Activated naive CD4-positive, alpha-beta T cell (primary cell): Measurements from ENCODE around the gene B4GALNT1.
"Not testable (repeated sequence)": the region's sequence is repeated elsewhere in the genome, so short reads cannot be mapped to it uniquely, and the experiment has no call there.

Experiments used
- DNase-seq, 4 experiments: peaks; one replicate each; lab custom pipeline; 2025; lab: John Stamatoyannopoulos, UW

B4GALNT1 gene

DNA sequence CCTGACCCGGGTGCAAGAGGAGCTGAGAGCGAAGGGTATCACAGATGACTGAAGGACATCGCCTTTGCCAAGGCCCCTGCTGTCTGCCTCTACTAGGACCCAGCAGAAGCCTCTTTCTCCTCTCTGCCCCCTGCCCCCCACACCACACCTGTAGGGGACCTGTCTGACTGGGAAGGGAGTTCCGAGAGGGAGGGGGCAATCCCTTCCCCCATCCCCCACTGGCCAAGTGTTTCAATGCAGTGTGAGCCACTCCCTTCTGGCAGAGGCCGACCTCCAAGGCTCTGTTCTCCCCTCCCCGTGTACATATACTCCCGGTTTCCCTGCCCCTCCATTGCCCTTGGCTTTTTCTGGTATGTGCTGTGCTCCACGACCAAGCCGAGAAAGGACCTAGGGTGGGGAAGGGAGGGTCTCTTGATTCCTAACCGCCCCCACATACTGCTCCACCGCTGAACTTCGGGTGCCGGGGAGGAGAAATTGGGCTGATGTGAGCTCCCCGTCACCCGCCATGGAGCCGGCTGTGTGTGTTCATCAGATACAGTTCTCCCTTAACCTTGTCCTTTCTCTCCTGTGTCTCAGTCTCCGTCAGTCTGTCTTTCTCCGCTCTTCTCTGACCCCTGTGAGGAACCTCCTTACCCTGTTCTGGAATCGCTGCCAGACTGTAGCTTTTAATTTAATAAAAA lies 23.8 kb downstream of the B4GALNT1 start:
- no peak for DNase-seq

DNA sequence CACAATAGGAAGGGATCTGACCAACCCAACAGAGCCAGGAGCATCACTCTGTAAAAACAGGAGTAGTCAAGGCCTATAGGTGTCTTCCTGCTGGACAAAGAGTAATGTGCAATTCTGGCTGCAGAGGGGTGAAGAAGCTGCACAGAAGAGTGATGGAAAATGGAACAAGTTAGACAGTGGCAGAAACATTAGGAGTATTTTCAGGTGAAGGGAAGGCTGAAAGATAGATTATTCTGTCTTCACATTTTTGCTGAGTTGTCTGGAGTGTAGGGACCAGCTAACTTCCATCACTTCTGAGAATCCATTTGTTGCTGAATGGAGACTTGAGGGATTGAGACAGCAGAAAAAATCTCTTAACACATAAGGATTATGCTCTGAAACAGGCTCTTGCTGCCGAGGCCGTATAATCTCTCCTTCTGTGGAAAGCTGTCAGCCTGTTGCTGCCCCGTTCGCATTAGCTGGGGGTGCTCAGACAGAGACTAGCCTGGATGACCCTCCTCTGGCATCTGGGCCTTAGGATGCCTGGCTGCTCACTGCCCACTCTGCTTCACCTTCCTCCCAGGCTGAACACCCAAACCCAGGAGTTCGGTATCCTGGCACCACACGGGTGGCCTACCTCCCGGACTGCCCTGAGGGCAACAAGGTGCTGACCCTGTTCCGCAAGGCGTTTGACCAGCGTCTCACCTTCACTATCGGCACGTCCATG lies 24.9 kb downstream of the B4GALNT1 start:
- no peak for DNase-seq

DNA sequence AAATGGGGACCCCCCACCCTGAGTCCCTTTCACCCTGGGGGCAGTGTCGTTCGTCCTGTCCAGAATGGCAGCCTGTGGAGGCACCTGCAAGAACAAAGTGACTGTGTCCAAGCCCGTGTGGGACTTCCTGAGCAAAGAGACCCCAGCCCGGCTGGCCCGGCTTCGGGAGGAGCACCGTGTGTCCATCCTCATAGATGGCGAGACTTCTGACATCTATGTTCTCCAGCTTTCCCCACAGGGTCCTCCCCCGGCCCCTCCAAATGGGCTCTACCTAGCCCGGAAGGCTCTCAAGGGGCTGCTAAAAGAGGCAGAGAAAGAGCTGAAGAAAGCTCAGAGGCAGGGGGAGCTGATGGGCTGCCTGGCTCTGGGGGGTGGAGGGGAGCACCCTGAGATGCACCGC lies 26.2 kb downstream of the B4GALNT1 start:
- no peak for DNase-seq

DNA sequence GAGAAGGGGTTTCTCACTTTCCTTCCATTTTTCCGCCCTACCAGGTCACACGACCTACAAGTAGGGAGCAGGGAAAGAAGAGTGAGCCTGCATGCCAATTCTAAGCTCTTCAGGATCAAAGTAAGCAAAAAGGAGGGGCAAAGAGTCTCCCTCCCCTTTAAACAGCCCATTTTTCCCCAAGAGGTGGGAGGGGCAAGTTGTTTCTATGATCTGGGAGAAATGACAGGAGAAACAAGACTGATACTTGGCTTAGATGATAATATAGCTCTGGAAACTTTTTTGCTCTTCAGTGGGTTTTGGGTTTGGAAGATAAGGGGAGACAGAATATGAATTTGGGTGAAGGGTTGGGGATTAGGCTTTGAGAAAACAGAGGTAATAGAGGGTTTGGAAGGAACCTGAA lies 26.6 kb downstream of the B4GALNT1 start:
- no peak for DNase-seq

DNA sequence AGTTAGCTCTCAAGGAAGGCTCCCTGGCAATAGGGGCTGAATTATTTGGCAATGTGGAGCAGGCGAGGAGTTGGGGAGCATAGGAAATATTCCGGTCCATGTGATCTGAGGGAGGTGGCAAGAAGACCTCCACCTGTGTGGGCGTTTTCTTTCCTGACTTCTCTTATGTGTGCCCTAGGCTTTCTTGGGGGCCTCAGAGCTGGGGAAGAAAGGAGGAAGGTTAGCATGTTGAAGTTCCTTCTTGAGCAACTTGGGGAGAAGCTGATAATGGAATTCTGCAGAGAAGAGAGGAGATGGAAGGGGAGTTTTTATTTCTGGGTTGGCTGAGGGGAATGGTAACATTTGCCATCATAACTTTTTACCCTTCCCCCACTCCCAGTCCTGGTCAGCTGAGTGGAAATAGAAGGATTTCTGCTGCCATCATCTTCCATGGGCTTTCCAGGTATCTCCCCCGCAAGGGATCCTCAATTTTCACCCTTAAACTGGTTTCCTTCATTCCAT lies 27.1 kb downstream of the B4GALNT1 start:
- DNase-seq, result no peak

DNA sequence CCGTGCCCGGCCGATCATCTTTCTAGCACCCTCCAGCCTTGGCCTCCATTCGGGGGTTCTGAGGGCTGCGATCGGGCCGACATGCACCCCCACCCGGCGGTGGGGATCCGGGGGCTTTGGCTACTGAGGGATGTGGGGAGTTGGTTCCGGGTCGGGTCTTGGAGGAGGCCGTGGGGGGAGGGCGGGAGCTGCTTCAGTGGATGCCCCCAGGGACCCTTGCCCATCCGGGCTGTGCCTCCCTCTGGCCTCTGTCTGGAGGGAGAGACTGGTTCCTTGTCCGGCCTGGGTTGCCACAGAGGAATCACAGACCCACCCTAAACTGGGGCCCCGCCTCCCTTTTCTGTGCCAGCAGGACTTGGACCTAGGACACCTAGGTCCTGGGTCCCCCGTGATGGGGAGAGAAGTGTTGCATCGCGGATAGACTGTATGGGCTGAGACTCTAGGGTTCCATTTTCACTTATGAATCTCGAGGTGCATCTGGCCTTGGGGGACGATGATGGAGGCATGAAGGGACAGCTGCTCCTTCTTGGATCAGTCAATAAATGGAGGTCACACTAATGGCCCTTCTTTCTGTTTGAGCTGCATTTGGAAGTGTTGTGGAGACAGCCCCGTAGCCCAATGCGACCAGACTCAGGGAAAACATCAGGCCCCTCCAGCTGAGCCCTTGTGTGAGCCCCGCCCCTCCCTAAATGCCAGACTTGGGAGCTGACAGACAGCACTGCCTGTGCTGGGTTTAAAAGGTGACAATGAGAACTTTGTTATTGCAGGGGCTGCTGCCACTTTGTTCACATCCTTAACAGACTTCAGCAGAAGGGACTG lies 27.8 kb downstream of the B4GALNT1 start:
- no peak for DNase-seq

DNA sequence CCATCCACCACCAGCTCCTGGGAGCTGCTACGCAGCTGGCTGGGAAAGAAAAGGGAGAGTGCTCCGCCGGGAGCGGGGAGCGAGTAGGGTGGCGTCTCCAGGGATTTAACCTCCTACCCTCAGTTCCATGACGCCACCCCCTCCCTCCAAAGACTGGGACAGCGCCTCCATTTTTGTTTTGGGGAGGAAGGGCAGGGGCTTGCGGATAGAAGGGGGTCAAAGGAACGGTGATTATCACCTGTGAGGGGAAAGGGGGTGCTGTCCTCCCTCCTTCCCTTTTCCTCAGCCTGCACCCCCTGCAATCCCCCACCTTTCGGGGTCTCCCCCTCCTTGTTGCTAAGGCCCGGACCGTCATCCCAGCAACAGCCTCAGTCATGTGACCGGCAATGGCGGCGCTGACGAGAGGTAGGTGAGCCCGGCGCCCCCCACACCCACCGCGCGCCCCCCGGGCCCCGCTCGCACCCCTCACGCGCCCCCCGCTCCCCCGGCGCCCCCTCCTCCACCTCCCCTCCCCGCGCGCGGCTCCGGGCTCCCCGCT lies 28.5 kb downstream of the B4GALNT1 start, which contains the start of gene DTX3:
Gene DTX3, plus strand, starts transcription at position 371 of the 538 bp plus-strand sequence. CDS start 1,694 bp downstream, outside the sequence.
- DNase-seq, result peak in 1 of 4 experiments; percentile 28

DNA sequence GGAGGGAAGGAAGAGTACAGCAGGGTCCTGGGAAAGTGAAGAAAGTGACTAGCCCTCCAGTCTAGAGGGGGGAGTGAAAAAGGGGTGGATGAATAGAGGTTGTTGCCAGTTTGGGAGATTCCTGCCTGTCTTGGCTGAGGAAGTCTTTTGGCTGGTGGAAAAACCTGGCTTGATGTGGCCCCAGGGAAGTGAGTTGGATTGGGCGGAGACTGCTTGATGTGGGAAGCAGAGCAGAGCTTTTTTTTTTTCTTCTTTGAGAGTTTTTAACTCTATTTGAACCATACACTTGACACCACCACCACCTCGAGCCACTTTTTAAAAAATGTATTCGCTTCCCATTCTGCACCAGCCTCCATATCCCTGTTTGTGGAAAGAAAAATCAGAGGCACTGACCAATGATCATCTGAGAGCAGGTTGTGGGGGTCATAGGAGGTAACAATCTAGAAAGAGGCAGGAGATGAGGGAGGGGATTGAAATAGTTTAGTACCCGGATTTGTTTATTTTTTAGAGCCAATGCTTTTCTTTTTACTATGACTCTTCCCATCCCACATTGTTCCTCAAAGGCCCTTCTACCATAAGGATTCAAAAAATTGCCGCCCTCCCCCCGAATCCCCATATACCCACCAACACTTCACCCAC lies 29.1 kb downstream of the B4GALNT1 start:
- no peak for DNase-seq

DNA sequence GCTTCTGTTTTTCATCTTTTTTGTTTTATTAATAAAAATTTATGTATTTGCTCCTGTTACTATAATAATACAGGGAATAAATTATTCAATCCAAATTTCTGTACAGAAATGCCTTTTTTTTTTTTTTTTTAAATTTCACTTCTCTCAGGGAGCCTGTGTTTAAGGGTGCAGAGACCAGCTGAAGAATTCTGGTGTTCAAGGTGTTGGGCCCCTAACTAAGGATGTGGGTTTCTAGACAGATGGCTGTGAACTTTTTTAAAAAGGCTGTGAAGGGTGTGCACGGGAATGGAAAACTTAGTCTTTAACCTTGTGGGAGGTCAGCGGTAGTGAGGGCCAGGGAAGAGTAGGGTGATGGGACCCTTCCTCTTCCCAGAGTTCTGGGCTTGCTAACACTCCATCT lies 29.7 kb downstream of the B4GALNT1 start:
- no peak for DNase-seq

DNA sequence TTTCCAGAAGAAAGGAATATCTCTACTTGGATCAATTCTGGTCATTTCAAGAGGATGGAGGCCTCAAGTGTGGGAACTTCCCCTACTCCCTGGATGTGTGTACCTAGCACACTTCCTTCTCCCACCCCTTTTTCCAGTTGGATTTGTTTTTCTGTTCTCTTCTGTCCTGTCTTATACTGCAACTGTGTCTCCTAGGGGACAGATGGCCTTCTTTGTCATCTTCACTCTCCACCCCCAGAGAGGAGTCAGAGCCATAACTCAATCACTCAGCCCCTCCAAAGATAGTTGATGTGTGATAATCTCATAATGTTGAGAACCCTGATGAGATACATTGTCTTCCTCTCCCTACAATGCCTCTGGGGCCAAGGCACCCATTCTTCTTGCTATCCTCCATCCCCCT lies 30.5 kb downstream of the B4GALNT1 start:
- DNase-seq, result no peak

DNA sequence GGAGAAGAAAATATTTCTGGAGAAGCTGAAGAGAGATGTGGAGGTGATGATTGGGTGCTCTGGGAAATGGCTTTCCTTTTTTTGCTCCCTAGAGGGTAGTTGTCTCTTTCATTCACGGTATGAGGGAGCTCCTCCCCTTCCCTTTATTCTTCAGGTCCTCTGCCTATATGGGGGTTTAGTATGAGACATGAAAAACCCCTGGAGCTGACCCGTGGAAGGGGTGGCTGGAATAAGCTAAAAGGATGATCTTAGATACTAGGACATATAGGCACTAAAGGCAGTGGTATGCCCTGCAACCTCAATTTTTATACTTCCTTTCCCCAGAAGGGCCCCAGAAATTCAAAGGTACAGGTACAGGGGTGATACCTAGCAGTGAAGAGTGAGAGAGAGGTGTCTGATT lies 32.6 kb downstream of the B4GALNT1 start:
- no peak for DNase-seq

DNA sequence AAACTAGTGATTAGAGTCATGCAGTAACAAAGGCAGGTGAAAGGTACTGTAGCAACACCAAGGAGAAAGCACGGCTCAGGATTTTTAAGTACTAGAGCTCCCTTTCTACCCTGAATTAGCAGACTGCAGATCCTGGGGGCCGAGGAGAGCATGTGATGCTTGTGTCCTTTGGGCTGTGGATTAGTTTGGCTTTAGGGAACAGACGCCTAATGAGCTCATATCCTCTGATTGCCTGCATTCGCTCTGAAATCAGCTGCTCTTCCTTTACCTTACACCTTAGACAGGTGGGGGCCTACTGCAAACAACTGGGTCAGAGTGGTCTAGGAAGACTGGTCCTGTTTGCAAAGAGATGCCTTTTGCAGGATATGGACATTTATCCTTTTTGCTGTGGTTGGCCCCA lies 39.8 kb downstream of the B4GALNT1 start:
- DNase-seq, result no peak

DNA sequence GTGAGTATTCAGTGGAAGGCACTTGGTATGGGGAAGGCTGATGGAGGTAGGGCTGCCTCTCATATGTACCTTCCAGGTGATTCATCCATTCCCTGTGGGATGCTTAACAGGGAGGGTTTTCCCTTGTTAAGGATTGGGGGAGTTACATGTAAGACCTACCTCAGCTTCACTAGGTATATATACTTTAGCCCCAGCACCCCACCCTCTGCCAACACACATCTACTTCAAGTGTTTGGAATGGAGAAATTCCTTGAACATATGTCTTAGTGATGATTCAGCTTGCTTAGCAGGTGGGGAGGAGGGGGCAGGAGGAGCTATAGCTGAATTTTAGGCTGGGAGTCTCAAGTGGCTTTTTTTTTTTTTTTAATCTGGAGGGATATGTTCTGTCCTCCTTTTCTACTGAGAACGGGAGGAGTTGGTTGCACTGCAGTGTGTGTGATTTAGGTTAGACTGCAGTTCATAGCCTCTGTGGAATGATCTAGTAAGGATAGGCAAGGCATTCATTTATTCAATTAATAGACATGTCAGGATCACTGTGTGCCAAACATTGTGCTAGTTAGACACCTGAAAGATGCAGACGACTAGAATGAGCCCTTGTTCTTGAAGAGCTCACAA lies 40.3 kb downstream of the B4GALNT1 start:
- DNase-seq, result no peak

DNA sequence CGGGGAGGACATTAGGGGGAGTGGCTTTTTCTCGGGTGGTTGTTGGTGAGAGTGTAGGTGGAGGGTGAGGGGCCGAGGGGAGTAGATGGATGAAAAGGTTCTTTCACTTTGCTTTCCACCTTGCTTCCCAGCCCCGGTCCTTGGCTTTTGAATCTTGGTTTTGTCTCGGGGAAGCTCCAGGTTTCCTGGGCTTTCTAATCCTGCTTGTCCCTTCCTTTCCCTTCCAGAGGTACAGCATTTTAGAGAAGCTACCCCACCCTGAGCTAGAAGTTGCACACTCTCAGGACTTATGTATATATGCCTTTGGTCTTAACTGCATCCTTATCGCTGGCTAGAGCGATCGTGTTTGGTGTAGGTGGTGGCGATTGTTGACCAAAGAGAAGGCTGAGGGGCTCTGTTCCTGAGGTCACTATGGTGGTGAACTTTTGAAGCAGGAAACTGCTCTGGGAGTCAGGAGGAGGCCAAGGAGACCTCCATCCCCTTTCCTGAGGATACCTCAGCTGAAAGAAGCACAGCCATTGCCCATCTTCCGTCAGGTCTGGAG lies 41.1 kb downstream of the B4GALNT1 start:
- DNase-seq, result no peak

DNA sequence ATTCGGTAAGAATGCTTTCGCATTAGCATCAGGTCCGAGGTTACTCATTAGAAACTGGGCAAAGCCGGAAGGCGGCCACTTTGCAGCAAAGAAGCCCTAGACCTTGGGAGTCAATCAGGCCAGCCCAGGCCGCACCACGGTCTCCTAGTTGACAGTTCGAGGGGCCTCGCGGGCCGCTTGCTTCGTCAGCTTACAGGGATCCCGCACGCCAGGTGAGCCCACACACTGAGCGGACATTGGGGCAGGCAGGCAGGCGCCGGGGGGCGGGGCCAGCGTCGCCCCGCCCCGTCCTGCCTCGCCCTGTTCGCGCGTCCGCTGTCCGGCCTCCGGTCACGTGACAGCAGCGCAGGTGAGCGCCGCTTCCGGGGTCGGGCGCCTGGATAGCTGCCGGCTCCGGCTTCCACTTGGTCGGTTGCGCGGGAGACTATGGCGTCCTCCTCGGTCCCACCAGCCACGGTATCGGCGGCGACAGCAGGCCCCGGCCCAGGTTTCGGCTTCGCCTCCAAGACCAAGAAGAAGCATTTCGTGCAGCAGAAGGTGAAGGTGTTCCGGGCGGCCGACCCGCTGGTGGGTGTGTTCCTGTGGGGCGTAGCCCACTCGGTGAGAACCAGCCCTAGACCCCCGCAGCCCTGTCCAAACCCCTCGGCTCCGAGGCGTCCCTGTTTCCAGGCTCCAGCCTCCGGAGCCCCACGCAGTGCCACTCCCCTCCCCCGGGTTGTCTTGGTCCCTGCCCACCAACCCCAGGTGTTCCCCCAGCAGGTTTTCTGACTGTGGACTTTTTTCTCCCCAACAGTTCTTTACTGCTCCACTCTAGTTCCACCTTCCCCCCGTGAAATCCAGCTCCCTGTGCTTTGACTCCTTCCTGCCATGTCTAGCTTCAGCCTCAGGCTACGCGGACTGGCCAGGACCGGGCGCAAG lies 41.9 kb downstream of the B4GALNT1 start, which contains the start of gene PIP4K2C:
Gene PIP4K2C, plus strand, starts transcription at position 329 of the 918 bp plus-strand sequence. Its CDS starts 98 bp downstream, at position 427.
- DNase-seq, result peak in 3 of 4 experiments; percentile 30 to 63 (median 57)

DNA sequence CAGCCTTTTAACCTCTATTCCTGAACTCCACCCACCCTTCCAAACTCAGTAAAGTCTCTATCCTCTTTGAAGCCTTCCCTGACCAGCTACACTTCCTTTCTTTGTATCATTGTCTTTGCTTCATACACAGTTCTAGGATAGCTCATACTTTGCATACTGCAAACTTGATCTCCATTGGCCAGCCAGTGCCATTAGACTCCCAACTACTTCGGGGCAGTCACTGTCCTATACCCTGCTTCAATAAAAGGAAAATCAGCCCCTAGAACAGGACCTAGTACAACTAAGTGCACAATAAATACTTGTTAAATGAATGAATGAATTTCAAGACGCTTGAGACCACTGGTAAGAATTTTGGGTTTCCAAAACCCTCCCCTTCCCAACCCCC lies 42.5 kb downstream of the B4GALNT1 start:
- DNase-seq, result no peak

DNA sequence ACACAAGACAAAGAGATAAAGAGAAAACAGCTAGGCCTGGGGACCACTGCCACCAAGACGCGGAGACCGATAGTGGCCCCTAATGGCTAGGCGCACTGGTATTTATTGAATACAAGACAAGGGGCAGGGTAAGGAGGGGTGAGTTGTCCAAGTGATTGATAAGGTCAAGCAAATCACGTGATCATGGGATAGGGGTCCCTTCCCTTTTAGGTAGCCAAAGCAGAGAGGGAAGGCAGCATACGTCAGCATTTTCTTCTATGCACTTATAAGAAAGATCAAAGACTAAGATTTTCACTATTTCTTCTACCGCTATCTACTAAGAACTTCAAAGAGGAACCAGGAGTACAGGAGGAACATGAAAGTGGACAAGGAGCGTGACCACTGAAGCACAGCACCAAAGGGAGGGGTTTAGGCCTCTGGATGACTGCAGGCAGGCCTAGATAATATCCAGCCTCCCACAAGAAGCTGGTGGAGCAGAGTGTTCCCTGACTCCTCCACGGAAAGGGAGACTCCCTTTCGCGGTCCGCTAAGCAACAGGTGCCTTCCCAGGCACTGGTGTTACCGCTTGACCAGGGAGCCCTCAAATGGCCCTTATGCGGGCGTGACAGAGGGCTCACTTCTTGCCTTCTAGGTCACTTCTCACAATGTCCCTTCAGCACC lies 43.9 kb downstream of the B4GALNT1 start:
- DNase-seq, result not testable (repeated sequence)

DNA sequence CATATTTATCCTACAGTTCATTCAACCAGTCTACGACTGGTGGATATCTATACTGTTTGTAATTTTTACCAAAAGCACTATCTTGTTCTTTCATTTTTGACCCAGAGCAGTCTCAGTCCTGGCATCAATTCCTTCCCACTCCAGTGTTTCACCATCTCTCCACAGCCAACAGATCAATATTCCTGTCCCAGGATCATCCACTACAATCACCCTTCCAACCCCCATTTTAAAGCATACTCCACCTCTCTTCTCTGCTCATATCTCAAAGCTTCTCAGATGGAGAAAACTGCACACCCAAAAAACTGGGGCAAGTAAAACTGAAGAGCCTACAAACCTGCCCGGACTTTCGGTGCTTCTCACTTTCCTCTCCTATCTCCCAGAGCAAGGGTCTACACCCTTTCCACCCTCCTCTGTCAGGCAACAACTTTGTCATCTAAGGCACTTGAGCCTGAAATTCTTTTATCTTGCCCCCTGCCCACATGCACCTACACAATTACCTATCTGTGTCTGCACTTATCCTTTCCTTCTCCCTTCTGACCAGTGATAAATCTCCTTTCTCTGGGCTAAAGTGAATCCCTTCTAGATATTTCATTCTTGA lies 46.1 kb downstream of the B4GALNT1 start:
- DNase-seq, result no peak

DNA sequence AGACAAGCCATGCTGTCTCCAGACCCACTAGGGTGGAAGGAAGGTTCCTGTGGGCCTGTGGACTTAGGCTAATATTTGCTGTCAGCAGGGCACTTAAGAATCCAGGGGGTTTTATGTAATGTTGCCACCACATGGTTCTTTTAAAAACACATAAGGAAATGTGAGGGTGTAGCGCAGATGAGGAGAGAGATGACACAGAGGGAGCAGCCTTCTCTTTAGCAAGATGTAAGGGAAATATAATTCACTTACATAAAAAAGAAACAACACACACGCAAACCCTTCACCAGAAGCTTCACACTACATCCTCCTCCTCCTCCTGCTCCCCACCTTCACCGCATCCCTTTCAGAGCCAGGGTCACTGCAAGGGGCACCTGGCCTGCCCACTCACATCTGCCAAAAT lies 46.9 kb downstream of the B4GALNT1 start:
- no peak for DNase-seq
